Bone marrow (tissue), 2 donors: Measurements from ENCODE around the gene WDR18.
A peak's percentile ranks its signal among the peaks of the same experiment; 100 is the strongest.
"Not testable (repeated sequence)": the region's sequence is repeated elsewhere in the genome, so short reads cannot be mapped to it uniquely, and the experiment has no call there.

Source experiments
- DNase-seq, 2 donors: peaks; one replicate each; lab custom pipeline; 2025; lab: John Stamatoyannopoulos, UW

Gene WDR18

DNA sequence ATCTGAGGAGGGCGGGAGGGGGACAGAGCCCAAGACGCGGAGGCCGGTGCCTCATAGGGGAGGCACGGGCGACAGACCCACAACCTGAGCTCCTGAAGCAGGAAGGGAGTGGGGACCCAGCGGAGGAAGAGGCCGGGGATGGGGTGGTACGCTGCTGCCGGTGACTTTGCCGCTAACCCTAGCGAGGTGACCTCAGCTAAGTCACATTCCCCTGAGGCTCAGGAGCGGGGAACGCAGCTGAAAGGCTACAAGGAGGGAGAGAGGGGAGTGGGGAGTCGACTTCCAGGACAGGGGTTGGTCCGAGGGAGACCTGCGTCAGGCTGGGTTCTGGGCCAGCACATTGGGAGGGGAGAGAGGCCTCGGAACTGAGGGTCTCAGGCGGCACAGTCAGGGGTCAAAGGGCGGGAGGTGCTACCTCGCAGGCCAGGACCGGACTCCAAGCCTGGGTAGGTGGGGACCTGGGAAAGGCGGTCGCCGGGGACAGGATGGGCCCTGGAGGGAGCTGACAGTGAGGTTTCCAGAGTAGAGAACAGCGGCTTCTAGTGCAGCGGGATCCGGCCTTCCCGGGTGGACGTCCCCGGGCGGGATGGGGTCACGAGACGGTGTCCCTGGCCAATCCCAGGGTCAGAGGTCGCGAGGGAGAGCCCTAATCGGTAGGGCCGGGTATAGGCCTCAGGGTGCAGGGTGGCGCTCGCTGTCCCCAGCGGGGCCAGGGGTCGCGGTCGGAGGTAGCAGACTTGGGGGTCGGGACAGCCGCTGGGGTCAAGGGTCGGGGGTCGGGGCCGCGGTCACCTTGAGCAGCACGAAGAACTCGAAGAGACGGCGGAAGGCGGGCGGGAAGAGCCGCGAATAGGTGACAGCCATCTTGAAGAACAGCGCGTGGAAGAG lies 36.1 kb downstream of the WDR18 start:
- DNase-seq, result no peak

DNA sequence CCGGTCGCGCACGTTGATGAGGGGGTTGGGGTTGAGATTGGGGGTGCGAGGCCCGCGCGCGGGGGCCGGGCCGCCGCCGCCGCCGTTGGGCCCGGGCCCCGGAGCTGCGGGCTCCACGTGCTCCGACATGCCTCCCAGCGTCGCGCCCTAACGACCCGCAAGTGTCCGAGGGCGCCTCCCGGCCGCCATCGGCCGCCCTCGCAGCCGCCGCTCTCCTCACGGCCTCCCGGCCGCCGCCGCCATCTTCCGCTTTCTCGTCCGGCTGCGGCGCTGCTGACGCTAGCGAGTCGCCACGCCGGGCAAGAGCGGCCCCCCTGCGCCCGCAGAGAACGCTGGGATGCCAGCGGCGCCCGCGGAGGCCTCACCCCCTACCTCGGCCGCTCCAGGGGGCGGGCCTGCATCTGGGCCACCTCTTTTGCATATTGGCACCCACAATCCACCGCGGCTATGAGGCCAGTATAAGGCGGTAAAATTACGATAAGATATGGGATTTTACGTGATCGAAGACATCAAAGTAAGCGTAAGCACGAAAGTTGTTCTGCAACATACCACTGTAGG lies 36.8 kb downstream of the WDR18 start, which contains the start of gene TMEM259:
TSS of gene TMEM259 (minus strand) at position 256 of the 558 bp plus-strand sequence. CDS start at position 129, 127 bp downstream.
- DNase-seq, result peak; percentile 73 to 94

DNA sequence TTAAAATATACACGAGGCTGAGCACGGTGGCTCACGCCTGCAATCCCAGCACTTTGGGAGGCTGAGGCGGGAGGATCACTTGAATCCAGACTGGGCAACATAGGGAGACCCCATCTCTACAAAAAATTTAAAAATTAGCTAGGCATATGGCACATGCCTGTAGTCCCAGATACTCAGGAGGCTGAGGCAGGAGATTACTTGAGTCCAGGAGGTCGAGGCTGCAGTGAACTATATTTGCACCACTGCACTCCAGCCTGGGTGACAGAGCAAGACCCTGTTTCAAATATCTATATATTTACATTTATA lies 39.7 kb downstream of the WDR18 start:
- not testable (repeated sequence) for DNase-seq

DNA sequence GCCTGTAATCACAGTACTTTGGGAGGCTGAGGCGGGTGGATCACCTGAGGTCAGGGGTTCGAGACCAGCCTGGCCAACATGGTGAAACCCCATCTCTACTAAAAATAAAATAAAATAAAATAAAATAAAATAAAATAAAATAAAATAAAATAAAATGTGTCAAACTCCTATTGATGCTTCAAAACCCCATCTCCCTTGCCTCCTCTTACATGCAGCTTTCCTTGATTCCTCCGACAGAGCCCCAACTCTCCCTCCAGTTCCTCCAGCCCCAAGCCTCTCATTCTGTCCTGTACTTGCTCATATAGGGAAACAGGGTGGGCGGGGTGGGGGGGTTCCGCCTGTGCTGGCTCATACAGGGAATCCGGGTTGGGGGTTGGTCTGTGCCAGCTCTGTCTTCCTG lies 40.9 kb downstream of the WDR18 start:
- DNase-seq, result not testable (repeated sequence)

DNA sequence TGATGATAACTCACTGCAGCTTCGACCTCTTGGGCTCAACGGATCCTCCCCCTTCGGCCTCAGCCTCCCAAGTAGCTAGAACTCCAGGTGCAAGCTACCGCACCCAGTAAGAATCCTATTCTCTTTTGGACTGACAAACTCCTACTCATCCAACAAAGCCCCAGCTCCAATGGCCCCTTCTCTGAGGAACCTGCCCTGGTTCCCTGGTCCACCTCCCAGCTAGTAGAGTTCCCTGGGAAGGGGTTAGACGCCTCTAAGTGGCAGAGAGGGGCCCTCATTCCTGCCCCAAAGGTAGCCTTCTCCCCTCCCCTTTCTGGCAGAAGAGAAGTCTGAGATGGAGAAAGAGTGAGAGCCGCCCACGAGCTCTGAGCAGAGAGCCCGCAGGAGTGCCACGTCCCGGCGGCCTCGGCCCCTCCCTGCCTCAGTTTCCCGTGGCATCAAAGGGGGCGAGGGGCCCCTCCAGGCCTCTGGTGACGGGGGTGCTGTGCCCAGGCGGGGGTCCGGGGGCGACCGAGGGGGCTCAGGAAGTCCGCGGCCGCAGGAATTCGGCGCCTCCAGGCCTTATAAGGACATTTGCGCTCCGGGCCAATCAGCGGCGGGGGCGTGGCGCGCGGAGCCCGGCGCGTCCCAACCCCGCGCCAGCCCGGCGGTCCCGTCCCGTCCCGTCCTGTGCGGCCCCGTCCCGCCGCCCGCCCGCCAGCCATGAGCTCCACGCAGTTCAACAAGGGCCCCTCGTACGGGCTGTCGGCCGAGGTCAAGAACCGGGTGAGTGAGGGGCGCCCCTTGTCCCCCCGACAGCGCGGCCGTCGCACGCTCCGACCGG lies 42.0 kb downstream of the WDR18 start, which contains the start of gene CNN2:
TSS of gene CNN2 (plus strand) at position 649 of the 823 bp plus-strand sequence. CDS start at position 703, 54 bp downstream.
- peak in 1 of 2 donors; percentile 56 for DNase-seq

DNA sequence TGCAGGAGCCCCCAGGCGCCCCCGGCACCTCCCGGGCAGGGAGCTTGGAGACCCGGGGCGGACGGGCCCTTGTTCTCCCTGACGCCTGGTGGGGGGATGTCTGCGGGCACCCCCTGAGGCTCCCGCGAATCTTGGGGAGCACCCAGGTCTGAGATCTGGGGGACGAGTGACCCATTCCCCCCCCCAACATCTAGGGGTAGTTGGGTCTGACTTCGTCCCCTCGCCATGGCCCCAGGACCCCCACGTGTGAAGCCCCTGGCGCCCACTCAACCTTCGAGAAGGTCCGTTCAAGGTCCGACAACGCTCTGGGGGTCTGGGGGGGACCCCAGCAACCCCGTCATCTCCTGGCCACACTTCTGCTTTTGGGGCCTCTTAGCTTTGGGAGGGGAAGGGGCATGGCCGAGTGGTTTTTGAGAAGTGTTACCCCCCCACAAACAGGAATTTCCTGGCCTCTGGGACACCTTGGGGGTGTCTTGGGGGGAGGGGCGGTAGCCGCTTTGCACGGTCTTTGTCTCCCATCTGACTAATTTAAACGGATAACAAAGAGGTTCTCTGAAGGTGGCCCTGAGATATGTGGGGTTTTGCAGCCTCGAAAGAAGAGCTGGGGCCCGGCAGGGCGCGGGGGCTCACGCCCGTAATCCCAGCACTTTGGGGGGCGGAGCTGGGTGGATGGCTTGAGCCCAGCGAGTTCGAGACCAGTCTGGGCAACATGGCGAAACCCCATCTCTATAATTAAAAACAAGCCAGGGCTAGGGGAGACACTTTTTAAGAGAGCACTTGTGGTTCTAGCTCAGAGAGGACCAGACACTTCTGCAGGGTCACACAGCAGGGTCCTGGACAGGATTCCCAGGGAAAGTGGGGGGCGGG lies 42.9 kb downstream of the WDR18 start:
- DNase-seq, result no peak

DNA sequence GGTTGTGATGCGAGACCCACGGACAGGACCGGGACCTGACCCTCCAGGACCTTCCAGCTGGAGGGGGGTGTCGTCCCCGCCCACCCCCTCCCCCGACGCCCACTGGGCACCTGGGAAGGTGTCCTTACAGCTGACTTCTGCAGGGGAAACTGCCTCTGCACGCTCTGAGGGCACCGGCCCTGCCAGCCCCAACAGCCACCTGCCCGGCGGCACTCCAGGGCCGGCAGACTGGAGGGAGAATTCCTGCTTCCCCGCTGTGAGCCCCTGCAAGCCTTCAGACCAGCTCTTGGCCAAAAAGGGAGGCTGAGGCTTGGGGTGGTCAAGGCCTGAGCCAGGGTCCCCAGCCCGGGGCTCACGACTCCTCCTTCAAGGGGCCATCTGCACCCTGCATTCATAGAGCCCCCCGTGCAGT lies 43.5 kb downstream of the WDR18 start:
- DNase-seq, result no peak

DNA sequence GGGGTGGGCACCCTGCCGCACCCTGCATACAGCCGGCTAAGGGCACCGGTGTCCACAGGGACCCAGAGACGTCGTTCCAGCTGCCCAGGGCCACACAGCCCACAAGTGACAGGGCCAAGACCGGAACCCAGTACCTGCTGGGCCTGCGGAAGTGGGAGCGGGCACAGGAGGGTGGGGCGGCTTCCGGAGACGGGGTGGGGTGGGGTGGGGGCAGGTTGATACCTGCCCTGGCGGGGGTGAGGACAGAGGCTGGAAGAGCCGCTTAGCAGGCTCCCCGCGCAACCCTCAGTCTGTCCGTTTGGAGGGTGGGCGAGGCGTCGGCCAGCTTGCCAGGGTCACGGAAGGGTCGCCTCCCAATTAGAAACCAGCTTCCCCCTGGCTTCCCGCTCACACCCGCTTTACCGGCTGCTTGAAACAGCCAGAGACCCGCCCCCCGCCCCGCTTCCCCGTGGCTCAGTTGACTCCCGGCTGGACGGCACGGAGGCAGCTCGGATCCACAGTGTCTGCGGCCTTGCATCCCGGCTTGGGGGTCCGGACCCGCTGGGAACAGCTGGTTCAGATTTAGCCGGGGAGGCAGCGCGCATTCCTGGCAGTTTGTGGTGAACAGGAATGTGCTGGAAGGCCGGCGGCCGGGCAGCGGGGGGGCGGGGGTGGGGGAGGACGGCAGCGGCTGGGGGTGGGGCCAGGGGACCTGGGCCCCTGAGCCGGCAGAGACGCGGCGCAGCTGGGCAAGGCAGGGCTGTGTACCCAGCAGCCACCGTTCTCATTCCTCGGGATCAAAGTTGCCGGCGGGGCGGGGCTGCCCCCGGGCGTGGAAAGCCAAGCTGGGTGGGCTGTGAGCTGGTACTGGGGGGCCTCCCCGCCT lies 44.1 kb downstream of the WDR18 start:
- peak in 1 of 2 donors; percentile 14 for DNase-seq

DNA sequence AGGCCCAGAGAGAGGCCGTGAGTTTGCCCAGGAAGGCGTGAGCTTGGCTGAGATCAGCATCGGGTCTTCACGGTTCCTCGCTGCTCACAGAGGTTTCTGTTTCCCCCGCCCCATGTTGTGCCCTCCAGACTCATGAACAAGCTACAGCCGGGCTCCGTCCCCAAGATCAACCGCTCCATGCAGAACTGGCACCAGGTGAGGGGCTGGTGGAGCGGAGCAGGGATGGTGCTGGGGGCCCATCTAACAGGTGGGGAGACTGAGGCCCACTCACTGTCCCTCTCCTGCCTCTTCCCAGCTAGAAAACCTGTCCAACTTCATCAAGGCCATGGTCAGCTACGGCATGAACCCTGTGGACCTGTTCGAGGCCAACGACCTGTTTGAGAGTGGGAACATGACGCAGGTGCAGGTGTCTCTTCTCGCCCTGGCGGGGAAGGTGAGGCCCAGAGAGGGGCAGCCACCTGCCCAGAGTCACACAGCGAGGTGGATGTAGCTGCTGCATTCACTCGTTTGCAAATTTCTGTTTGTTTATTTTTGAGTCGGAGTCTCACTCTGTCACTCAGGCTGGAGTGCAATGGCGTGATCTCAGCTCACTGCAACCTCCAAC lies 48.2 kb downstream of the WDR18 start:
- no peak for DNase-seq

DNA sequence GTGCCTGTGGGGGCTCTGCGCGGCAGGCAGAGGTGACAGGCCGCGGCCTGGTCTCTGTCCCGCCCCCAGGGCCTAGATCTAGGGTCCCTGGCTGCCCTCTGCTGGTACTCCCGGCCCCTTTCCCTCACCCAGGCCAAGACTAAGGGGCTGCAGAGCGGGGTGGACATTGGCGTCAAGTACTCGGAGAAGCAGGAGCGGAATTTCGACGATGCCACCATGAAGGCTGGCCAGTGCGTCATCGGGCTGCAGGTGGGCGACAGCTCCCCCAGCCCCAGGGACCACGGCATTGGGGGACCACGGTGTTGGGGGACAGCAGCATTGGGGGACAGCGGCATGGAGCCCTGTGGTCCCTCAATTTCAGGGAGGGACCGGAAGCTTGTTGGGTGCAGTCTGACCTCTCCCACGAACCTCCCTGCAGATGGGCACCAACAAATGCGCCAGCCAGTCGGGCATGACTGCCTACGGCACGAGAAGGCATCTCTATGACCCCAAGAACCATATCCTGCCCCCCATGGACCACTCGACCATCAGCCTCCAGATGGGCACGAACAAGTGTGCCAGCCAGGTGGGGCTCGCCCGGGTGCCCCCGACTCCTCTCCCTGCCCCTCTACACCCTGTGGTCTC lies 52.0 kb downstream of the WDR18 start:
- DNase-seq, result no peak

DNA sequence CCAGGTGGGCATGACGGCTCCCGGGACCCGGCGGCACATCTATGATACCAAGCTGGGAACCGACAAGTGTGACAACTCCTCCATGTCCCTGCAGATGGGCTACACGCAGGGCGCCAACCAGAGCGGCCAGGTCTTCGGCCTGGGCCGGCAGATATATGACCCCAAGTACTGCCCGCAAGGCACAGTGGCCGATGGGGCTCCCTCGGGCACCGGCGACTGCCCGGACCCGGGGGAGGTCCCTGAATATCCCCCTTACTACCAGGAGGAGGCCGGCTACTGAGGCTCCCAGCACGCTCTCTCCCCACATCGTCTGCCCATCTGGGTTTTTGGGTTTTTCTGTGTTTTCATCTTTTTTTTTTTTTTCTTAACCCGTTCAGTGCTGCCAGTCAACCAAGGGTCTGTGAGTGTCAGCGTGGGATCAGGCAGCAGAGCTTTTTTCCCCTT lies 53.5 kb downstream of the WDR18 start:
- no peak for DNase-seq

DNA sequence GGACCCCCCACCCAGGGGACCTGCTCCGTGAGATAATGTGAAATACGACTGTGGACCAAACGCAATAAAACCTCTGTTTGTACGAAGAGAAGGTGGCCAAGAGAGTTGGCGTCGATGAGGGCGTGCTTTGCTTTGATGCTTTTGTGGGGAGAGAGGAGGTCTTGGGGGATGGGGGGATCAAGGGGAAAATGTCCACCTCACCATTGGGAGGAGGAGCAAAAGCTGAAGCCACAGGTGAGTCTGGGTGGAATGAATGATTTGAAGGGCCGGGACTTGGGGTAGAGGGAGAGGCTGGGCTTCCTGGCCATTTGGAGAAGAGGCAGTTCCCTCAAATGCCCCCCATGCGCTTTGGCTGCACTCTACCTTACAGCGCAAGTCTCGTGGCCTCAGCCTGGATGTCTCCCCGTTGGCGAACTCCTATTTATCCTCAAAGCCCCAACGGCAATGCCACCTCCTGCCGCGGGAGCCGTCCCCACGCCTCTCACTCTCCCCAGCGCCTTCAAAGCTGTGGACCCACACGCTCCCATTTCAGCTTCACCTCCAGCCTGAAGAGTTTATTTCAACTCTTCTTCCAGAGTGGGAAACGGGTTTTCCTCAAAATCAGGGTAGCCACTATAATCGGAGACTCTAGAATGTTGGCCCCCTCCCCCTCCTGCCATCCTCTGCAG lies 55.0 kb downstream of the WDR18 start:
- DNase-seq, result no peak

DNA sequence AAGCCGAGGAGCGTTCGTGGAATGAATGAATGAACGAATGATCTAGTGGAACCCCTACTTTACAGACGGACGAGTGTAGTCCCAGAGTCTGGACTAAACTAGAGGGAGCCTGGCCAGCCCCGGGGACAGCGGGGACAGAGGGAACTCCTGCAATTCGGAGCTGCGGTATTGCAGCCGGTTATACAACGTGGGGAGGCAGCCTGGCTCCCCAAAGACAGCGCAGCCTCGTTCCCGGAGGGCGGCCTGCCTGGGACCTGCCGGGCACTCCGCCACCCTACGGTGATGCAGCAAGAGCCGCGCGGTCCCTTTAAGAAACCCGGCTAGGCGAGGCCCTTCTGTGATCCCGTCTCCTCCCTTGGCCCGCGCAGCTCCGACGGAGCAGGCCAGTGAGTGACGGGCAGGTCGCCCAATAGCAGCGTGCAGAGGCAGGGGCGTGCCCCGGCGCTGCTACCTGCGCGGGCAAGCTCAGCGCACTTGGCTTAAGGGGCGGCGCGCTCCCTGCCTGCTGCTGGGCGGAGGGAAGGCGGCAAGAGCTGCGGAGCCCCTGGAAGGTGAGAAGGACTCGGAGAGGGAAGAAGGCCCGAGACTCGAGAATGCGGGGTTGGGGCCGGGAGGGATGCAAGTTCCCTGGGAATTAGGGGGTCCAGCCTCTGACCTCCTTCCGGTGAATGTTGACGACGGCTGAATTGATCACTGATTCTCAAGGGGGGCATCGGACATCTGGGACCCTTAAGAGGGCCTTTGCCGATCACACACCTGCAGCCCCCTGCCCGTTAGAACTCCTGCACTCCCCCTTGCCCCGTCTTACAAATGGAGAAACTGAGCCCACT lies 55.7 kb downstream of the WDR18 start, which contains the start of gene ABCA7:
TSS of gene ABCA7 (plus strand) at position 462 of the 830 bp plus-strand sequence. CDS start 1,255 bp downstream, outside the sequence.
- peak; percentile 89 to 94 for DNase-seq

DNA sequence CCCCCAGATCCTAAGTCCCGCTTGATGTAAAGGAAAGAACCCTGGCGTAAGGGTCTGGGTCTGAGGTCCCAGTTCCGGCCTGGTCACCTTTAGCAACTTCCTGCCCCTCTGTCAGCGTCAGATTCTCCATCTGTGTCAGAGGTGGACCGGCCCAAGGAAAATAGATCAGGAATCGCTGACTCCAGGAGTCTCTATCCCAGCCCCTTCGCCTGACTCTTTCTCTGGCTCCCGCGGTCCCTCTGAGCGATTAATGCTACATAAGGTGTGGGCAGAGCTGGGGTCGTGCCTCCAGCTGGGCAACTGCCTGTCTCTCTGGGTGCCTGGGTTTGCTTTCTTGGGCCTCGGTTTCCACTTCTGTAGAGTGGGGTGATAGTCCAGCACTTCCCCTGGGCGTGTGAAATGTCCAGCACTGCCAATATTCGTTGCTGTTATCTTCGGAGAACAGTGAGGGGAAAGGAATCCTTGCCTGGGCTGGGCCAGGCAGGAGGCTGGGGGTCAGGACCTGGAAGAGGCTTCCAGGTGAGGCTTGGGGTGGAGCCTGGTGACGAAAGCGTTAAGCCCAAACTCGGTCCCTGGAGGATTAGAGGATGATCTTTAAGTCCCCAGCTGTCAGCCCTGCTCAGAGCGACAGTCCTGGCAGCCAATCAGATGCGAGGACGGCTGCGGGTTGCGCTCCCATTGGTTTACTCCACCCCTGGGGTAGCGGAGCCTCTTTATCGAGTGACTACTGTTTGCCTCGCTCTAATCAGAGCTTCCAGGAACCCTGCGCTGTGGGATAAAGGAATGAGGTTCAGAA lies 56.5 kb downstream of the WDR18 start:
- peak; percentile 43 to 57 for DNase-seq

DNA sequence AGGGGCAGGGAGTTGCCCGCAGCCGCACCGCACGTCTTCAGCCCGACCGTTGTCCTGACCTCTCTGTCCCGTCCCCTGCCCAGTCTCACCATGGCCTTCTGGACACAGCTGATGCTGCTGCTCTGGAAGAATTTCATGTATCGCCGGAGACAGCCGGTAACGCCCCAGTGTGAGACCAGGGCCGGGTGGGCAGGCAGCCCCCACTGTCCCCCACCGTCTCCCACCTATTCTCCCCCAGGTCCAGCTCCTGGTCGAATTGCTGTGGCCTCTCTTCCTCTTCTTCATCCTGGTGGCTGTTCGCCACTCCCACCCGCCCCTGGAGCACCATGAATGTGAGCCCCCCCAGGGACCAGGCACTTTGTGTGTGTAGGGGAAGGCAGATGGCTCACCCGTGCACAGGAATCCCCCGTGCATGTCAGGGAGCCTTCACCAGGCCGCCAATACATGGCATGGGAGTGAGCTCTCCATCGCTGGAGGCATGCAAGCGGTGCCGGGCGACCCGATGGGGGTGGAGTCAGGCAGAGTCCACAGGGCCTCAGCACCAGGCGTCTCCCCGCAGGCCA lies 57.2 kb downstream of the WDR18 start:
- DNase-seq, result no peak

DNA sequence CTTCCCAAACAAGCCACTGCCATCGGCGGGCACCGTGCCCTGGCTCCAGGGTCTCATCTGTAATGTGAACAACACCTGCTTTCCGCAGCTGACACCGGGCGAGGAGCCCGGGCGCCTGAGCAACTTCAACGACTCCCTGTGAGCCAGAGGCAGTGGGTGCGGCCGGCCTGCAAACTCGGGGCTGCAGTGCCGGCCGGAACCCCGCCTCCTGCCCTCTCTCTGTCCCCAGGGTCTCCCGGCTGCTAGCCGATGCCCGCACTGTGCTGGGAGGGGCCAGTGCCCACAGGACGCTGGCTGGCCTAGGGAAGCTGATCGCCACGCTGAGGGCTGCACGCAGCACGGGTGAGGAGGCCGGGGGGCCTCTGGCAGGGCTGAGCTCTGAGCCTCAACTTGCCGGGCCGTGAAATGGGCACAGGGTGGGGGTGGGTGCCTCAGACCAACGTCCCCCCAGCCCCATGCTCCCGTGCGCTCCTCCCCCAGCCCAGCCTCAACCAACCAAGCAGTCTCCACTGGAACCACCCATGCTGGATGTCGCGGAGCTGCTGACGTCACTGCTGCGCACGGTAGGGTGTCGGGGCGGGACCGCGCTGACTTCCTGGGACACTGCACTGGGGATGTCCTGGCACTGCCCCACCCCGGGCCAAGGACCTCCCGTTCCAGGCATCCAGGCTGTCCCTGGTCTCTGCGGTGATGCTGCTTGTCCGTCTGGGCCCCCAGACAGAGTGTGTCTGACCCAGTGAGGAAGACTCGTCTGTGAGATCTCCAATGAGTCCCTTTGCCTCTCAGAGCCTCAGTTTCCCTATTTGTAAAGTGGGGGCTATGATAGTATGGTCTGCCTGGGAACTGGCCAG lies 57.9 kb downstream of the WDR18 start:
- DNase-seq, result no peak
